Measurements from ENCODE around the gene TMCC1.
A peak's percentile ranks its signal among the peaks of the same experiment; 100 is the strongest.
"Not testable (repeated sequence)": the region's sequence is repeated elsewhere in the genome, so short reads cannot be mapped to it uniquely, and the experiment has no call there.

The TMCC1 gene

DNA sequence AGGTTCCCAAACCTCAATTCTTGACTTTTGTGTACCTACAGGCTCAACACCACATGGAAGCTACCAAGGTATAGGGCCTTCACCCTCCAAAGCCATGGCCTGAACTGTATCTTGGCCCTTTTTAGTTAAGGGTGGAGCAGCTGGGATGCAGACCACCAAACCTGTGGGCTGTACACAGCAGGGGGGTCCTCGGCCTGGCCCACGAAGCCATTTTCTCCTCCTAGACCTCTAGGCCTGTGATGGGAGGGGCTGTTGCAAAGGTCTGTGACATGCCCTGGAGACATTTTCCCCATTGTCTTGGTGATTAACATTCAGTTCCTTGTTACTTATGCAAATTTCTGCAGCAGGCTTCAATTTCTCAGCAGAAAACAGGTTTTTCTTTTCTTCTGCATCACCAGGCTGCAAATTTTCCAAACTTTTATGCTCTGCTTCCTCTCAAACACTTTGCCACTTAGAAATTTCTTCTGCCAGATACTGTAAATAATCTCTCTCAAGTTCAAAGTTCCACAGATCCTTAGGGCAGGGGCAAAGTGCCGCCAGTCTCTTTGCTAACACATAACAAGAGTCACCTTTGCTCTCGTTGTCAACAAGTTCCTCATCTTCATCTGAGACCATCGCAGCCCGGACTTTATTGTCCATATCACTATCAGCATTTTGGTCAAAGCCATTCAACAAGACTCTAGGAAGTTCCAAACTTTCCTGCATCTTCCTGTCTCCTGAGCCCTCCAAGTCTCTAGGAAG lies 196.1 kb downstream of the TMCC1 start:
- Histone ChIP-seq H3K27ac (no peak overlapping the region), H3K4me3 (no peak overlapping the region)

GRCh38 chr3:129696430-129696829 lies 197.1 kb downstream of the TMCC1 start:
- H3K27ac ChIP-seq, H3K4me3 ChIP-seq: not testable (repeated sequence)

GRCh38 chr3:129695230-129695629 lies 198.3 kb downstream of the TMCC1 start:
- Histone ChIP-seq H3K4me3 (no peak overlapping the region), H3K27ac (peak overlapping the region in 11 of 21 experiments; percentile 10 to 65 (median 44))

- H3K27ac ChIP-seq, result peak overlapping the region in 15 of 21 experiments; percentile 16 to 75 (median 48)
- H3K4me3 ChIP-seq, result no peak overlapping the region
Measured at GRCh38 chr3:129694228-129694627, 199.3 kb downstream of the TMCC1 start.

- no peak overlapping the region for H3K27ac ChIP-seq
Measured at GRCh38 chr3:129692743-129693142, 200.8 kb downstream of the TMCC1 start.

GRCh38 chr3:129690963-129691362 lies 202.5 kb downstream of the TMCC1 start:
- peak overlapping the region in 2 of 21 experiments; percentile 8 to 33 for H3K27ac ChIP-seq
- no peak overlapping the region for H3K4me3 ChIP-seq

More at GRCh38 chr3:129692743-129693142, 200.8 kb downstream of the TMCC1 start:
- no peak overlapping the region for H3K4me3 ChIP-seq

- Histone ChIP-seq H3K4me3 (no peak overlapping the region), H3K27ac (peak overlapping the region in 1 of 21 experiments; percentile 8)
Measured at GRCh38 chr3:129690406-129690805, 203.1 kb downstream of the TMCC1 start.

DNA sequence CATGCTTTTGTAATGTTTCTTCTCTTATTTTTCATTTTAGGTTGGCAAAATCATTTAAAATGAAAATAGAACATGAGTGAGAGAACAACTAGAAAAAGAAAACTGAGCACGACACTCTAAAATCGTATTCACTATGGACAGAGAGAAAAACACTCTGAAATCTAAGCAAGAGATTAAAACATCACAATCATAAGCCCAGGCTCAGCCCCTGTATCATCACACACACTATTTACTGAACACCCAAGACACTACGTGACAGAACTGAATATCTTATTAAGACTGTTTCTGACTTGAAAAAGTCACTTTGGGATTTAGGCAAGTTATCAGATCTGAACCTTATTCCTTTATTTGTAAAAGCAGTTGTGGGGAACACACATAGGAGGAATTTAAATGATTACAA lies 204.5 kb downstream of the TMCC1 start:
- H3K27ac ChIP-seq, result peak overlapping the region in 3 of 21 experiments; percentile 3 to 26 (median 6)
- no peak overlapping the region for H3K4me3 ChIP-seq

DNA sequence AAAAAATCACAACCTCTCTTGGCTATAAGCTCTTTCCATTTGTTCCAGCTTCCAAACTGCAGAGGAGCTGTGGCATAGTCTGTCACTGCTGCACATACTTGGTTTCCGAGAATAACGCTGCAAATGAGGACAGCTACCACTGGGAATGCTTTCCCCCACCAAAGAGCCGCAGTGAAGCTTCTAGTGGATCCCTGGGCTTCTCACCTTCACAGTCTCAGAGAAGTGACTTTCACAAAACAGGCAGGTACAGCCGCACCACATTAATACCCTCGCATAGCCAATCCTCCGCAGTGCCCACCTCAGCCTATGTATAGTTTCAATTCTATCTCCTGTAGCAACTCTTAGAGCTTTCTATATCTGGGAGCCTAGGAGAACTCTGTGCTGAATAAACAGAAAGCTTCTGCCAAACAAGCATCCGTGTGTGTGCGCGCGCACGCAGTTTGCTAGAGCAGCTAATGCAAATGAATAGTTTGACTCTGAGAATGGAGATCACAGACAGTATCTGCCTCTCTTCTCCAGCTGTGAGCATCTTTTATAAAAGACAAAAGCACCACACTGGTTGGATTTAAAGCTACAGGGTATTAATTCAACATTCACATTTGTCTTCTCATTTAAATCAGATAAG lies 205.1 kb downstream of the TMCC1 start:
- Histone ChIP-seq H3K4me3 (peak overlapping the region in 2 of 7 experiments; percentile 2 to 4), H3K27ac (peak overlapping the region in 8 of 21 experiments; percentile 3 to 70 (median 47))

GRCh38 chr3:129687586-129688125 lies 205.9 kb downstream of the TMCC1 start:
- H3K4me3 ChIP-seq, result no peak overlapping the region
- H3K27ac ChIP-seq, result peak overlapping the region in 4 of 21 experiments; percentile 5 to 66 (median 36)

DNA sequence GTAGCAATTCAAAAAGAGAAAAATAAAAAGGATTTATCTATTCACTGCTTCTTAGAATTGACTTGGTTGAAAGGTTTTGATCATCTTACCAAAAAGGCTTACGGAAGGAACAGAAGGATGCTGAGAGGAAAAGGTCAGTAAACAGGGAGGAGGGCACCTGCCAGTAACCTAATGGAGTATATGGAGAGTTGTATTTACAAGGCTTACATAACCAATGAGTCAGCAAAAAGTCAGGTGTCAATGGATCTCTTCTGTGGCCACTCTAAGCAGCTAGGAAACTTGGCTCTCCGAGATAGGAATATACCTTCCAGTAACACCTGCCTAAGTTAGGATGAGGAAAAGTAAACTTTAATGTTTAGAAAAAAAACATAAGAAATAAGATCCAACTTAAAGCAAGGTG lies 206.6 kb downstream of the TMCC1 start:
- no peak overlapping the region for H3K4me3 ChIP-seq
- H3K27ac ChIP-seq, result peak overlapping the region in 2 of 21 experiments; percentile 11 to 60

GRCh38 chr3:129684270-129684669 lies 209.2 kb downstream of the TMCC1 start:
- H3K27ac ChIP-seq, result no peak overlapping the region
- H3K4me3 ChIP-seq, result no peak overlapping the region

DNA sequence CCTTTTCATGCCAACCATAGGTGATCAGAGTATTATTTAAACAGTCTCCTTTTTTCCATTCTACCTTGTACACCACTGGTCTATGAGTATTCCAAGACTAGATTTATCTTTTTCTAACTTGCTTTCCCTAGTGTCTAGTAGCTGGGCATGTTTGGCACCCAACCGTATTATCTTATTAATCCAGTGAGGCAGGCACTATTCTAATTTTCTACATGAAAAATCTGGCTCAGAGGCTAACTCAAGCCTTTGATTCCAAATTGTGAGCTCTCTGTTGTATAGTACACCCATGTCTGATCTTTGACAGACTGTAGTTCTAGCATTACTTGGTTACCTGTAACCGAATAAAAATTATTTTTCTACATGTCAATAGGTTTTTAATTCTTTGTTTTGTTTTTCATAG lies 210.3 kb downstream of the TMCC1 start:
- Histone ChIP-seq H3K4me3 (no peak overlapping the region), H3K27ac (no peak overlapping the region)

- Histone ChIP-seq H3K27ac (no peak overlapping the region), H3K4me3 (no peak overlapping the region)
Measured at GRCh38 chr3:129676985-129677384, 216.5 kb downstream of the TMCC1 start.

DNA sequence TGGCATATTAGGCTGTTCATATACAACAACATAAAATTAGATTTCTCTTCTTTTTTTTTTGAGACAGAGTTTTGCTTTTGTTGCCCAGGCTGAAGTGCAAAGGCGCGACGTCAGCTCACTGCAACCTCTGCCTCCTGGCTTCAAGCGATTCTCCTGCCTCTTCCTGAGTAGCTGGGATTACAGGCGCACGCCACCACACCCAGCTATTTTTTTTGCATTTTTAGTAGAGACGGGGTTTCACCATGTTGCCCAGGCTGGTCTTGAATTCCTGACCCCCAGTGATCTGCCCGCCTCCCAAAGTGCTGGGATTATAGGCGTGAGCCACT lies 218.8 kb downstream of the TMCC1 start:
- peak overlapping the region in 2 of 21 experiments; percentile 24 to 28 for H3K27ac ChIP-seq
- not testable (repeated sequence) for H3K4me3 ChIP-seq

GRCh38 chr3:129673897-129674797 lies 219.4 kb downstream of the TMCC1 start:
- peak overlapping the region in 5 of 21 experiments; percentile 6 to 49 (median 24) for H3K27ac ChIP-seq
- H3K4me3 ChIP-seq, result no peak overlapping the region

GRCh38 chr3:129673012-129673411 lies 220.5 kb downstream of the TMCC1 start:
- no peak overlapping the region for H3K4me3 ChIP-seq

DNA sequence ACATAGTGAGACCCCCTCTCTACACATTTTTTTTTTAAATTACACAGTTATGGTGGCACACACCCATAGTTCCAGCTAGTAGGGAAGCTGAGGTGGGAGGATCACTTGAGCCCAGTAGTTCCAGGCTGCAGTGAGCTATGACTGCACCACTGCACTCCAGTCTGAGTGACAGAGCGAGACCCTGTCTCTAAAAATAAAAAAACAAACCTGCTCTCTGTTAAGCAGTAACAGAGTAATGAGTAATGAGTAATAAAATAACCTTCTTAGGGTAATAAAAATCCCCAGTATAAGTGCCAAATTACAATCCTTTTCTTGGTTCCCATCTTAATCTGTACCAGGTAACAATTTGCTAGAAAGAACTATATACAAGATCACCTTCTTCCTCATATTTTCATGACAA lies 221.1 kb downstream of the TMCC1 start:
- Histone ChIP-seq H3K4me3 (no peak overlapping the region), H3K27ac (no peak overlapping the region)

More at GRCh38 chr3:129673012-129673411, 220.5 kb downstream of the TMCC1 start:
- no peak overlapping the region for H3K27ac ChIP-seq

DNA sequence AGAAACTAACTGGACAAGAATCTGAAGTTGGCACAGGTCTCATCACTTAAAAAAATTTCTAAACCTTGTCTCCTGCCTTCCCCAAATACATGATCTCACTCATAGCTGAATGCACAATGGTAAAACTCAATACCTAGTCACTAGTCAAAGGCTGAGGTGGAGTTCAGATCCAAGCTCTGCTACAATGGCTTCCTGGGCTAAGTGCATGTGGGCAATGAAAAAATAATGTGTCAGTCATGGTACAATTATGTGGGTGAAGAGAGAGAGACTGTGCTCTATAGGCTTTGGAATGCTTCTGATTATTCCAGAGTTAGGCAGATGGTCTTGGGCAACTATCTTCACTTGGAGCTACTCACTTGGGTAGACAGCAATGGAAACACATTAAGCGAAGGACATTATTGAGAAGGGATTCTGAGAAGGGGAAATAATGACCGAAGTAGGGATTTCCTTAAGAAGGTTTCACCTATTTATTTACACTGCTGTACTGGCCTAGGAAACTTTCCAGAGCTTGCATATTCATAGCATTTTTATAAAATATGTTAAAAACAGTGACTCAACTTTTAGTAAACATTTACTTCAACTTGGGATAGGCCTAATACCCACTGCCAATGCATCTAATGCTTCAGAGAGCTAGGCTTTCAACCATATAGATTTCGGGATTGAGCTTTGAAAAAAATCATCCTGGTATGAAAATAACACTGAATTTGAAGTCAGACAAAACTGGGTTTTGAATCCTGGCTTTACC lies 228.3 kb downstream of the TMCC1 start:
- Histone ChIP-seq H3K4me3 (no peak overlapping the region), H3K27ac (peak overlapping the region in 6 of 21 experiments; percentile 2 to 75 (median 44))
